ENCODE results near the gene CCDC141.

CCDC141 gene

GRCh38 chr2:178843697-178844096 lies 206.2 kb downstream of the CCDC141 start:
- no peak overlapping the region for H3K4me3 ChIP-seq (ENCODE audit: low read depth, low read length)
- DNase-seq (ENCODE audit: low read depth) = no peak
- TF ChIP-seq CTCF (IDR thresholded peaks at IDR 0.05; ENCODE audit: low read depth, low read length) (no peak), MYC (IDR thresholded peaks at IDR 0.05; ENCODE audit: low read depth, low read length) (no peak), MAX (IDR thresholded peaks at IDR 0.05; ENCODE audit: low read depth, low read length) (no peak), POLR2A (IDR thresholded peaks at IDR 0.05; ENCODE audit: extremely low read depth, insufficient read length) (no peak)

- TF ChIP-seq POLR2A (IDR thresholded peaks at IDR 0.05; ENCODE audit: extremely low read depth, insufficient read length) (no peak), MAX (IDR thresholded peaks at IDR 0.05; ENCODE audit: low read depth, low read length) (no peak), MYC (IDR thresholded peaks at IDR 0.05; ENCODE audit: low read depth, low read length) (no peak), CTCF (IDR thresholded peaks at IDR 0.05; ENCODE audit: low read depth, low read length) (no peak)
- no peak overlapping the region for H3K4me3 ChIP-seq (ENCODE audit: low read depth, low read length)
- no peak for DNase-seq (ENCODE audit: low read depth)
Measured at GRCh38 chr2:178836807-178837206, 213.1 kb downstream of the CCDC141 start.

GRCh38 chr2:178834086-178834485 lies 215.9 kb downstream of the CCDC141 start:
- DNase-seq (ENCODE audit: low read depth) = no peak
- TF ChIP-seq MYC (IDR thresholded peaks at IDR 0.05; ENCODE audit: low read depth, low read length) (no peak), POLR2A (IDR thresholded peaks at IDR 0.05; ENCODE audit: extremely low read depth, insufficient read length) (no peak), CTCF (IDR thresholded peaks at IDR 0.05; ENCODE audit: low read depth, low read length) (no peak), MAX (IDR thresholded peaks at IDR 0.05; ENCODE audit: low read depth, low read length) (no peak)

GRCh38 chr2:178833382-178833781 lies 216.6 kb downstream of the CCDC141 start:
- TF ChIP-seq MYC (IDR thresholded peaks at IDR 0.05; ENCODE audit: low read depth, low read length) (no peak), CTCF (IDR thresholded peaks at IDR 0.05; ENCODE audit: low read depth, low read length) (no peak), POLR2A (IDR thresholded peaks at IDR 0.05; ENCODE audit: extremely low read depth, insufficient read length) (no peak), MAX (IDR thresholded peaks at IDR 0.05; ENCODE audit: low read depth, low read length) (no peak)
- no peak overlapping the region for H3K4me3 ChIP-seq (ENCODE audit: low read depth, low read length)
- DNase-seq (ENCODE audit: low read depth) = no peak

More at GRCh38 chr2:178834086-178834485, 215.9 kb downstream of the CCDC141 start:
- H3K4me3 ChIP-seq (ENCODE audit: low read depth, low read length) = no peak overlapping the region

- TF ChIP-seq MYC (IDR thresholded peaks at IDR 0.05; ENCODE audit: low read depth, low read length) = no peak
- TF ChIP-seq CTCF (IDR thresholded peaks at IDR 0.05; ENCODE audit: low read depth, low read length) = no peak
- no peak for TF ChIP-seq POLR2A (IDR thresholded peaks at IDR 0.05; ENCODE audit: extremely low read depth, insufficient read length)
- no peak for TF ChIP-seq MAX (IDR thresholded peaks at IDR 0.05; ENCODE audit: low read depth, low read length)
- H3K4me3 ChIP-seq (ENCODE audit: low read depth, low read length) = no peak overlapping the region
- DNase-seq (ENCODE audit: low read depth) = no peak
Measured at GRCh38 chr2:178830451-178830850, 219.5 kb downstream of the CCDC141 start.

GRCh38 chr2:178829981-178830380 lies 220.0 kb downstream of the CCDC141 start:
- H3K4me3 ChIP-seq (ENCODE audit: low read depth, low read length) = no peak overlapping the region
- TF ChIP-seq MAX (IDR thresholded peaks at IDR 0.05; ENCODE audit: low read depth, low read length) (no peak), MYC (IDR thresholded peaks at IDR 0.05; ENCODE audit: low read depth, low read length) (no peak), CTCF (IDR thresholded peaks at IDR 0.05; ENCODE audit: low read depth, low read length) (no peak), POLR2A (IDR thresholded peaks at IDR 0.05; ENCODE audit: extremely low read depth, insufficient read length) (no peak)
- DNase-seq (ENCODE audit: low read depth) = no peak
